ENCODE measurements around the gene STK31.
"Not testable (repeated sequence)": the region's sequence is repeated elsewhere in the genome, so short reads cannot be mapped to it uniquely, and the experiment has no call there.

STK31 gene

DNA sequence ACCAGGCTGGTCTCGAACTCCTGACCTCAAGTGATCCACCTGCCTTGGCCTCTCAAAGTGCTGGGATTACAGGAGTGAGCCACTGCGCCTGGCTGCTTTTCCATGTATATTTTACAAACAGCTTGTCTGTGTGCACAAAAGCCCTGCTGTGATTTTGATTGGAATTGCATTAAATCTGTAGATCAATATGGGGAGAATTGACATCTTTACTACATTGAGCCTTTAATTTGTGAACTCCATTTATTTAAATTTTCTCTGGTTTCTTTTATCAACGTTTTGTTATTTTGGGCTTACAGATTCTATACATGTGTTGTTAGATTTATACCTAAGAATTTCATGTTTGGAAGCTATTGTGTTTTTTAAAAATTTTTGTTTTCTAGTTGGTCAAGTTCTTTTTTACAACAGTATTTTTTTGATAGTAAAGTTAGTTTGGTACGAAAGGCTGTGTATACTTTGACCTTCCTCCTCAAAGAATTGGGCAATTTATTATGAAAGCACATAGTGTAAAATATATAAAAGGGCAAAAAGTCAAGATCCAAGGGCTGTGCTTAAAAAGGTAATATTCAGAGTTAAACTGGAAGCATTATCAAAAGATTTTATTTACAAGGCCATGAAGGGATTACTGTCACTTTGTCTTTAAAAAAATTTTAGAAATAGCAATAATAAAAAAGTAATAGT is 92.8 kb downstream of the STK31 start:
- TF ChIP-seq, protein P1, sequence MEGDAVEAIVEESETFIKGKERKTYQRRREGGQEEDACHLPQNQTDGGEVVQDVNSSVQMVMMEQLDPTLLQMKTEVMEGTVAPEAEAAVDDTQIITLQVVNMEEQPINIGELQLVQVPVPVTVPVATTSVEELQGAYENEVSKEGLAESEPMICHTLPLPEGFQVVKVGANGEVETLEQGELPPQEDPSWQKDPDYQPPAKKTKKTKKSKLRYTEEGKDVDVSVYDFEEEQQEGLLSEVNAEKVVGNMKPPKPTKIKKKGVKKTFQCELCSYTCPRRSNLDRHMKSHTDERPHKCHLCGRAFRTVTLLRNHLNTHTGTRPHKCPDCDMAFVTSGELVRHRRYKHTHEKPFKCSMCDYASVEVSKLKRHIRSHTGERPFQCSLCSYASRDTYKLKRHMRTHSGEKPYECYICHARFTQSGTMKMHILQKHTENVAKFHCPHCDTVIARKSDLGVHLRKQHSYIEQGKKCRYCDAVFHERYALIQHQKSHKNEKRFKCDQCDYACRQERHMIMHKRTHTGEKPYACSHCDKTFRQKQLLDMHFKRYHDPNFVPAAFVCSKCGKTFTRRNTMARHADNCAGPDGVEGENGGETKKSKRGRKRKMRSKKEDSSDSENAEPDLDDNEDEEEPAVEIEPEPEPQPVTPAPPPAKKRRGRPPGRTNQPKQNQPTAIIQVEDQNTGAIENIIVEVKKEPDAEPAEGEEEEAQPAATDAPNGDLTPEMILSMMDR (IDR thresholded peaks at IDR 0.05): no peak
- Mint-ChIP-seq H3K27me3 (ENCODE audit: low read depth, poor library complexity) (no peaks in the 10 kb centered on the region), H3K36me3 (ENCODE audit: low read depth) (peaks cover 7% of the 10 kb centered on the region), H3K9me3 (peaks cover 20% of the 10 kb centered on the region), H3K4me1 (peaks cover 18% of the 10 kb centered on the region), H3K27ac (peak overlapping the region; percentile 52), H3K4me3 (no peak overlapping the region)
- no peak for DNase-seq

DNA sequence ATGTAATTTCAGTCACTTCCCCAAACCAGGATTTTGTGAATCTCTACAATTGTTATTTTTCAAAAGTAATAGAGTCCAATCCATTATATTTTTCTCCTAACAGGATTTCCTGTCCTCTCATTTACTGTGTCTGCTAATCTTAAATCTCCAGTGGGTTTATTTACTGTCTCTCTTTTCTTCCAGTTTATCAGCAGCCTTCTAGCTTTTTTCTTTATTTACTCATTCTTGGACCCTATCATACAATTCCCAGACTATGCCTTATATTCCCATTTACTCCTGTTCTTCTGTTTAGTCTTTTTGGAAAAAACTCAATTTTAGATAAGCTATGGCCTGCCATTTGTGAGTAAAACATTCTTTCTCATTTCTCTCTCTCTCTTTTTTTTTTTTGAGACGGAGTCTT is 94.7 kb downstream of the STK31 start:
- H3K9me3 Mint-ChIP-seq: peaks cover 12% of the 10 kb centered on the region
- H3K27ac Mint-ChIP-seq: no peak overlapping the region
- H3K4me1 Mint-ChIP-seq: peaks cover 18% of the 10 kb centered on the region
- no peaks in the 10 kb centered on the region for H3K27me3 Mint-ChIP-seq (ENCODE audit: low read depth, poor library complexity)
- TF ChIP-seq, protein P1 (IDR thresholded peaks at IDR 0.05): no peak
- H3K36me3 Mint-ChIP-seq (ENCODE audit: low read depth): peaks cover 7% of the 10 kb centered on the region
- H3K4me3 Mint-ChIP-seq: no peak overlapping the region
- no peak for DNase-seq

DNA sequence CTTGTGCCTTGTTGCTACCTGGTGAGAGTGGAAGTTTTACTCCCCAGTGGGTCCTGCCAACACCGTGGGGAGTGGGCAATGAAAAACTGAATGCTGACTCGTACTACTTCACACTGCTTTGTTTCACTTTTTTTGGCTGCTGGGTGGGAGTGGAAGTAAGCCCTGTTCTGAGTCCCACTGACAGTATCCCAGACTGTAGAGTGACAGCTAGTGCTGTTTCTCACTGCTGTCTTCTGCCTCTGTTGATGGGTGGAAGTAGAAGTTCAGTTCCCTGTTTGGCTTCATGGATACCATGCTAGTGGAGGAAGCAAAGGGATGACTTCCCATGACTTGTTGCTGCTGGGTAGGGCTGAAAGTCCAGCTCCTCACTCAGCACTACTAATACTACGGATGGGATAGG is 98.4 kb downstream of the STK31 start:
- Mint-ChIP-seq H3K9me3 (peaks cover 38% of the 10 kb centered on the region), H3K27me3 (ENCODE audit: low read depth, poor library complexity) (no peaks in the 10 kb centered on the region)

DNA sequence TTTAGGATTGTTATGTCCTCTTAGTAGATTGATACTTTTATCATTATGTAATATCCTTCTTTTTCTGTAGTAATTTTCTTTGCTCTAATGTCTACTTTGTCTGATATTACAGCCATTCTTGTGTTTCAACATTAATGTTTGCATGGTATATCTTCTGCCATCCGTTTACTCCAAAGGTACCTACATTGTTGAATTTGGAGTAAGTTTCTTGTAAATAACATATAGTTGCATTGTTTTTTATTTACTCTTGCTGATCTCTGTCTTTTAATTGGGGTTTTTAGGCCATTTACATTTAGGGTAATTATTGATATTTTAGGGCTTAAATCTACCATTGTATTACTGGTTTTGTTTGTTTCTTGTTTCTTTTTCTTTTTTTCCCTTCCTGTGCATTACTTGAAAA is 100.1 kb downstream of the STK31 start:
- Mint-ChIP-seq H3K27ac (no peak overlapping the region), H3K9me3 (peaks cover 38% of the 10 kb centered on the region), H3K27me3 (ENCODE audit: low read depth, poor library complexity) (no peaks in the 10 kb centered on the region), H3K4me3 (no peak overlapping the region), H3K36me3 (ENCODE audit: low read depth) (peaks cover 13% of the 10 kb centered on the region), H3K4me1 (no peaks in the 10 kb centered on the region)
- DNase-seq: no peak
- TF ChIP-seq, protein P1 (IDR thresholded peaks at IDR 0.05): no peak

More for the DNA sequence above, 98.4 kb downstream of the STK31 start:
- TF ChIP-seq, protein P1 (IDR thresholded peaks at IDR 0.05): no peak
- no peak overlapping the region for H3K27ac Mint-ChIP-seq
- DNase-seq: no peak
- no peaks in the 10 kb centered on the region for H3K4me1 Mint-ChIP-seq
- H3K36me3 Mint-ChIP-seq (ENCODE audit: low read depth): peaks cover 13% of the 10 kb centered on the region
- no peak overlapping the region for H3K4me3 Mint-ChIP-seq

DNA sequence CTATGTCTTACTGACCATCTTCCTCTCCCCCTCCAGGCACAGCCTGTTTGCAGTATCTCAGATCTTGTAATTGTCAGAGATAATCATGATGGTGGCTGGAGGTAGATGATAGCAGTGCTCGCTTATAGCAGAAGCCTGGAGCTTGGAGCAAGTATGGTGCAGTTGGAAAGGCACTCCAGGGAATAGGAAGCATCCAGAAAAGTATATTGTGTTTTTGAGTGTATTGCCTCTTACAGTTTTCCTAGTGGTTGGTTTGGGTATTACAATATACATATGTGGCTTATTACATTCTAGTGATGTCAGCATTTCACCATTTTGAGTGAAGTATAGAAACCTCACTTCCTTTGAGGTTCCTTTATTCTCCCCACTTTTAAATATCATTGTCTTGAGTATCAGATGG is 101.5 kb downstream of the STK31 start:
- no peak for DNase-seq
- no peak overlapping the region for H3K27ac Mint-ChIP-seq
- no peaks in the 10 kb centered on the region for H3K27me3 Mint-ChIP-seq (ENCODE audit: low read depth, poor library complexity)
- H3K9me3 Mint-ChIP-seq: peaks cover 36% of the 10 kb centered on the region
- H3K36me3 Mint-ChIP-seq (ENCODE audit: low read depth): peaks cover 13% of the 10 kb centered on the region
- no peaks in the 10 kb centered on the region for H3K4me1 Mint-ChIP-seq
- H3K4me3 Mint-ChIP-seq: no peak overlapping the region
- TF ChIP-seq, protein P1 (IDR thresholded peaks at IDR 0.05): peak; percentile 31

DNA sequence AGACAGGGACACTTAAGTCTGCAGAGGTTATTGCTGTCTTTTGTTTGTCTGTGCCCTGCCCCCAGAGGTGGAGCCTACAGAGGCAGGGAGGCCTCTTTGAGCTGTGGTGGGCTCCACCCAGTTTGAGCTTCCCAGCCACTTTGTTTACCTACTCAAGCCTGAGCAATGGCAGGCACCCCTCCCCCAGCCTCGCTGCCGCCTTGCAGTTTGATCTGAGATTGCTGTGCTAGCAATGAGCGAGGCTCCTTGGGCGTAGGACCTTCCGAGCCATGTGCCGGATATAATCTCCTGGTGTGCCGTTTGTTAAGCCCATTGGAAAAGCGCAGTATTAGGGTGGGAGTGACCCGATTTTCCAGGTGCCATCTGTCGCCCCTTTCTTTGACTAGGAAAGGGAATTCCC is 118.1 kb downstream of the STK31 start:
- H3K27me3 Mint-ChIP-seq (ENCODE audit: low read depth, poor library complexity); H3K27ac Mint-ChIP-seq; H3K4me1 Mint-ChIP-seq; H3K4me3 Mint-ChIP-seq; DNase-seq: not testable (repeated sequence)
- peaks cover 40% of the 10 kb centered on the region for H3K36me3 Mint-ChIP-seq (ENCODE audit: low read depth)
- H3K9me3 Mint-ChIP-seq: peaks cover 85% of the 10 kb centered on the region

DNA sequence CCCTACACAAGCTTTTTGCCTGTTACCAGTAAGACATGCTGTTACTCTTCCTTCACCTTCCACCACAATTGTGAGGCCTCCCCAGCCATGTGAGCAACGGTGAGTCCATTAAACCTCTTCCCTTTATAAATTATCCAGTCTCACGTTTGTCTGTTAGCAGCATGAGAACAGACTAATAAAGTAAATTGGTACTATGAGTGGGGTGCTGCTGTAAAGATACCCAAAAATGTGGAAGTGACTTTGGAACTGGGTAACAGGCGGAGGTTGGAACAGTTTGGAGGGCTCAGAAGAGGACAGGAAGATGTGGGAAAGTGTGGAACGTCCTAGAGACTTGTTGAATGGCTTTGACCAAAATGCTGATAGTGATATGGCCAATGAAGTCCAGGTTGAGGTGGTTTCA is 122.7 kb downstream of the STK31 start:
- DNase-seq; H3K27me3 Mint-ChIP-seq (ENCODE audit: low read depth, poor library complexity); H3K4me1 Mint-ChIP-seq; H3K27ac Mint-ChIP-seq; H3K4me3 Mint-ChIP-seq: not testable (repeated sequence)
- Mint-ChIP-seq H3K9me3 (peaks cover 94% of the 10 kb centered on the region), H3K36me3 (ENCODE audit: low read depth) (peaks cover 44% of the 10 kb centered on the region)

Data from nephron progenitor cell (in vitro differentiated cells).